HG02571 (cell line): ENCODE data around the gene IKBKG.
"Not testable (repeated sequence)": the region's sequence is repeated elsewhere in the genome, so short reads cannot be mapped to it uniquely, and the experiment has no call there.

Source experiments
- ATAC-seq: cut with Tn5 transposase; IDR thresholded peaks from one replicate; pipeline ENCODE4 v1.9.1; 2021; ENCODE audit warnings: mild to moderate bottlenecking, moderate library complexity; ENCODE audit not compliant: unreplicated experiment

The IKBKG gene, protein sequence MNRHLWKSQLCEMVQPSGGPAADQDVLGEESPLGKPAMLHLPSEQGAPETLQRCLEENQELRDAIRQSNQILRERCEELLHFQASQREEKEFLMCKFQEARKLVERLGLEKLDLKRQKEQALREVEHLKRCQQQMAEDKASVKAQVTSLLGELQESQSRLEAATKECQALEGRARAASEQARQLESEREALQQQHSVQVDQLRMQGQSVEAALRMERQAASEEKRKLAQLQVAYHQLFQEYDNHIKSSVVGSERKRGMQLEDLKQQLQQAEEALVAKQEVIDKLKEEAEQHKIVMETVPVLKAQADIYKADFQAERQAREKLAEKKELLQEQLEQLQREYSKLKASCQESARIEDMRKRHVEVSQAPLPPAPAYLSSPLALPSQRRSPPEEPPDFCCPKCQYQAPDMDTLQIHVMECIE

DNA sequence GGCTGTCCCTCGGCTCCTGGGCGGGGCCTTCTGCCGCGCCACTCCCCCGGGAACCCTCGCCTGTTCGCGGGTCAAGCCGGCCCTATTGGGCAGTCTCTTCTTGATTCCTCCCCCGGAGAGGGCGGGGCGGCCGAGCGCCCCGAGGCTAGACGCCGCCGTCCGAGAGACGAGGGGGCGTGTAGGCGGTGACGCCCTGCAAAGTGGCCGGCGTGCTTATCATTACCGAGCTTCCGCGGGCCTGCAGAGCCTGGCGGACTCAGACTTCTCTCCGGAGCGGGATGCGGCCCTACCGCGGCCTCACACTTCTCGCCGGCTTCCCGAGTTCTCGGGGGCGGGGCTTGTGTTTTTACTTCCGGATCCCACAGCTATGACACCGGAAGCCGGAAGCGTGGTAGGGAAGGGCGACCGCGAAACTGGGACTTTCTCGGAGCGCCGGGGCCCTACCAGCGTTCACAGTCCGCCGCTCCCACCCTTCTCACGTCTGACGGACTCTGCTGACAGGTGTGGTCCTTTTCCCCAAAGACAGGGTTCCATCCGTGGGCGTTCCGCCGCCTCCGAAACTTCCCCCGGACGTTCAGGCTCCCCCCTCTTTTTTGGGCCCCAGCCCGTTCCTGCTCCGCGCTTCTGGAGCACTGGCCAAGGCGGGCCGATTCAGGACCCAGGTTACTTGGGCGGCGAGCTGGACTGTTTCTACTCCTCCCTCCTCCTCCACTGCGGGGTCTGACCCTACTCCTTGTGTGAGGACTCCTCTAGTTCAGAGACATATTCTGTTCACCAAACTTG, at the start of gene IKBKG:
Gene IKBKG, plus strand, starts transcription at position 376 of the 783 bp plus-strand sequence. CDS start 4,383 bp downstream, outside the sequence.
- ATAC-seq: peak; percentile 77

DNA sequence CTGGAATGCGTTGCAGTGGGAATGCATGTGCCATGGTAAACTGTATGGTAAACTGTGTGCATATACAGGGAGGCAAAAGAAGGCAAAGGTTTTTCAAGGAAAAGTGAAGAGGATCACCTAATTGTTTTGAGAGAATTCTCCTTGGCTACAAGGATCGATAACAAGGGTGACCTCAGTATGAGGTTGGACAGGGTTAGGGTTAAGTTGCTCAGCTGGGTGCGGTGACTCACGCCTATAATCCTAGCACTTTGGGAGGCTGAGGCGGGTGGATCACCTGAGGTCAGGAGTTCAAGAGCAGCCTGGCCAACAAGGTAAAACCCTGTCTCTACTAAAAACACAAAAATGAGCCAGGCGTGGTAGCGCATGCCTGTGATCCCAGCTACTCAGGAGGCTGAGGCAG, 46.0 kb upstream of the IKBKG start:
- ATAC-seq: not testable (repeated sequence)

DNA sequence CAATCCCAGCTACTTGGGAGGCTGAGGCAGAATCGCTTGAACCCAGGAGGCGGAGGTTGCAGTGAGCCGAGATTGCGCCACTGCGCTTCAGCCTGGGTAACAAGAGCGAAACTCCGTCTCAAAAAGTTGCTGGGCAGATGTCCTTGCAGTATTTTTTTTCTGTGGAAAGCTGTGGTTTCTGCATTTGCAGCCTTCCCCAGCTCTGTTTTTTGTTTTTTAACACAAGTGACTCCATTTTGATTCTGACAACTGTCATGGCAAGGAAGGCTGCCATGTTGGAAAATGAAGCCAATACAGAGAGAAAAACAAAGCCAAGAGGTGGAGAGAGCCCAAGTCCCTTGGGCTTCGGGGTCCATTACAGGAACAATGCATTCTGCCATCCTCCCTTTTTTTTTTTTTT, 45.3 kb upstream of the IKBKG start:
- no peak for ATAC-seq

DNA sequence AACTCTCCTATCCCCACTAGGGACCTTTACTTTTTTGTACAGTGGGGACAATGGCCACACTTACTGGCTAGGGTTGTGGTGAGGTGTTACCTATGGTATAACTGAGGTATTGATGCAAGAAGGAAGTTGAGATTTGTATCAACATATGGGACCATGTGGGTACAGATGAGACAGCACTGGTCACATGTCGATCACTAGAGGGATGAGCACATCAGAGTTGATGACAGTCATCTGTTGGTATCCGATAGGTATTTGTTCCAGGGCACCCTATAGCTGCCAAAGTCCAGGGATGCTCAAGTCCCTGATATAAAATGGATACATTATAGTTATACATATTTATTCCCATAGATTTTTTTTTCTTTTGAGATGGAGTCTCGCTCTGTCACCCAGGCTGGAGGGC, 44.4 kb upstream of the IKBKG start:
- no peak for ATAC-seq

DNA sequence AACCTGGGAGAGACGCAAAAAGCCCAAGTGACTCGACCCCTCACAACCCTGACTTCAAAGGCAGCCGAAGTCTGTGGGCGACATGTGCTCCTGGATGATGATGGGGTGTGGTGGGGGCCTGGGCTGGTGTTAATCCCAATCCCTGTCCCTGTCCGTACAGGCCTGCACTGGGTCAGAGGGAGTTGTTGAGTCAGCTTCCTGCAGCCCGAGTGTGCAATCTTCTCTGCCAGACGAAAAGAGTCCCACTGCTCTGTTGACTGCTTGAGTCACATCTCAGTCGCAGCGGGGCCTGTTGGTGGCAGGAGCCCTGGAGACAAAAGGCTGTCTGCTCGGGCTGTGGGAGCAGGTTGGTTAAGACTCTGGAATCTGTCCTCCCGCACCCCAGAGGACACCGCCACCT, 41.7 kb upstream of the IKBKG start:
- ATAC-seq: no peak

DNA sequence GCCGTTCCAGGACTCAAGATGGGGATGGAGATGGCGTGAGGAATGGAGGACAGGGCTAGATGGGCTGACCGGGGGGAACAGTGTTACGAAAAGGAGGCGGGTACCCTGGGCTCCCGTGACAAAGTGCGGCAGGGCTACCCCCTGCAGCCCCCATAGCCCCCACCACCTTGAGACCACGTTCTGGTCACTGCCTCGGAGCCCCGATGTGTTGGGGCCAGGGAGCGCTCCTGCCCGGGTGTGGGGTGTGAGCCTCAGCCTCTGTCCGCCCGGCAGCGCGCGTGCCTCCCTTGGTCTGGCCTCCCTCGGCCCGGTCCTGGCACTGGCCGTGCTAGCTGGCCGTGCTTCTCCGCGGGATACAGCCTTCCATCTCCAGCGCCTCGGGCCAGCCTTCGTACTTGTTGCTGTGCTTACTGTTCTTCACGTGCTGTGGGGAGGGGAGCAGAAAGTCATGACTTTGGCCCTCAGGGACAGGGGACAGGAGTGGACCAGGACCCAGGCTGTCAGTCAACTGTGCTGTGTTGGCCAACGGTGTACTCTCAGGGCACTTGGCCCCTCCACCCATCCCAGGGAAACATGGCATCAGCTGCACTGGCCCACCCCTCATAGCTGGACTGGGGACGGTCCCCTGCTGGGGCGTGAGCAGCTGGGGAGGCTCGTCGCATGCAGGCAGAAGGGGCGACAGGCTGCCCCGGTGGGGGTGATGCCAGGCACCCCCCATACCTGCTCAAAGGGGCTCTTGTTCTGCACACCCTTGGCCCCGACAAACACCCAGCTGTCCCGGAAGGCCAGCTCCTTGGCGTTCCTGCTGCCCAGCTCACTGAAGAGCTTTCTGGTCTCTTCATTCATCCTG, 40.7 kb upstream of the IKBKG start:
- ATAC-seq: no peak

DNA sequence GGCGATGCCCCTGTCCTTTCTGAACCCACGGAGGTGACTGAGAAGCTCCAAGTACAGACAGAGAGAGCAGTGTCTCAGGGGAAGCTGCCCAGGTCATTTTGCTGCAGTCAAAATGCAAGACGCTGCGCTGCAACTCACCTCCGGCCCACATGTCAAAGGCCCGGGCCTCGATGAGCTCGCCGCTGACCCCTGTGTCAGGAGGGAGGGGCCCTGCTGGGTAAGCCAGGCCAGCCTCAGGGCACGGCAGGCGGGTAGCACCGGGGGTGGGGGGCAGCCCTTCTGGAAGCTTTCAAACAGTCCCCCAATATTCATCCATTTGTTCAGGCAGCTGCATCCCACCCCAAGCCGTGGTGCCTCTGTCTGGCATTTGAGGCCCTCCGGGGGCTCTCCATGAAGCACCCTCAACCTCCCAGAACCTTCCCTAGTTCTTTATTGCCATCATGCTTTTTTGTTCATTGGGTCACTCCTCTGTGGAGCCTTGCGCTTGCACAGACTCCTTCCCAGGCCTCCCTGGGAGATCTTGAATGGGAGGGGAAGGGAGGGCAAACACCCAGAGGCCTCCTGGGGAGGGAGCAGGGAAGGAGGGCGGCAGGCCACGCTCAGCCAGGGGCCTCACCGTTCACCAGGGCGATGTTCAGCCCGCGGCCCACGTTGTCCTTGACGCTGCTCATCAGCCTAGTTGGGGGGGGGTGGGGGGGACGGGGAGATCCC, 39.6 kb upstream of the IKBKG start:
- no peak for ATAC-seq

DNA sequence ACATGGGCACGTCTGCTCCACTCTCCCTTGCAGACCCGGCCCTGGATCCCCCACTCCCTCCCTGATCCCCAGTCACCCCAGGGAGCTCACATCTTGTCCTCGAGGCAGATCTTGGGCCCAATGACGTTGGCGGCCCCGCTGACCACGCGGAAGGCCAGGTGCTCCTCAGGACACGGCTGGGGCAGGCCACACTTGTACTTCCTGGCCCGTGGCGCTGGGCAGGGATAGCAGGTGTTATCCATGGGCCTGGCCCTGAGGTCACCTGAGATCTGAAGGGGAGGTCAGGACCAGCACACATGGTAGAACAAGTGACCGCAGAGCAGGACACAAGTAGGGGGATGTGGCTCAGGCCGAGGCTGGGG, 39.1 kb upstream of the IKBKG start:
- ATAC-seq: no peak

DNA sequence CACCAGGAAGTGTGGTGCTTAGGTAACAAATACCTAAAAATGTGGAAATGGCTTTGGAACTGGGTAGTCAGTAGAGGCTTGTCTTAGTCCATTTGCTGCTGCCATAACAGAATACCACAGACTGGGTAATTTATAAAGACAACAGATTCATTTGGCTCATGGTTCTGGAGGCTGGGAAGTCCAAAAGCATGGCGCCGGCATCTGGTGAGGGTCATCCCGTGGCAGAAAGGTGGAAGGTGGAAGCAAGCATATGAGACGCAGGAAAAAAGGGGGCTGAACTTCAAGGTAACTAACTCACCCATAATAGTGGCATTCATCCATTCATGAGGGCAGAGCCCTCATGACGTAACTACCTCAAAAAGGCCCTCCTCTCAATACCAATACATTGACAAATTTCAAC, 38.0 kb upstream of the IKBKG start:
- no peak for ATAC-seq

DNA sequence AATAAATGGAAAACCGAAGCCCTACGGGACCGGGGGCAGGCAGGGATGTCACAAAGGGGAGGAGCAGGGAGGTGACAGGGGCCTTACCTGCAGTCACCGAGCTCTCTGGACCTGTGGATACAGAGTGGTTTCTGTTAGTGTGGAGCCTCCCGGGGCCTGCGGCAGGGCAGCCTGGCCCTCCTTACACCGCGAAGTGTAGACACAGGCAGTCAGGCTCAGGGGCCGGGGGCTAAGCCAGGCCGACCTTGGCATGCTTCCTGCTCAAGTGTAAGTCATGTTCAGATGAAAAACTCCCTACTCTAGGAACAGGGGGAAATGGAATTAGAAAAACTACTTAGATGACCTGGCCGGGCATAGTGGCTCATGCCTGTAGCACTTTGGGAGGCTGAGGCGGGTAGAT, 35.7 kb upstream of the IKBKG start:
- no peak for ATAC-seq

DNA sequence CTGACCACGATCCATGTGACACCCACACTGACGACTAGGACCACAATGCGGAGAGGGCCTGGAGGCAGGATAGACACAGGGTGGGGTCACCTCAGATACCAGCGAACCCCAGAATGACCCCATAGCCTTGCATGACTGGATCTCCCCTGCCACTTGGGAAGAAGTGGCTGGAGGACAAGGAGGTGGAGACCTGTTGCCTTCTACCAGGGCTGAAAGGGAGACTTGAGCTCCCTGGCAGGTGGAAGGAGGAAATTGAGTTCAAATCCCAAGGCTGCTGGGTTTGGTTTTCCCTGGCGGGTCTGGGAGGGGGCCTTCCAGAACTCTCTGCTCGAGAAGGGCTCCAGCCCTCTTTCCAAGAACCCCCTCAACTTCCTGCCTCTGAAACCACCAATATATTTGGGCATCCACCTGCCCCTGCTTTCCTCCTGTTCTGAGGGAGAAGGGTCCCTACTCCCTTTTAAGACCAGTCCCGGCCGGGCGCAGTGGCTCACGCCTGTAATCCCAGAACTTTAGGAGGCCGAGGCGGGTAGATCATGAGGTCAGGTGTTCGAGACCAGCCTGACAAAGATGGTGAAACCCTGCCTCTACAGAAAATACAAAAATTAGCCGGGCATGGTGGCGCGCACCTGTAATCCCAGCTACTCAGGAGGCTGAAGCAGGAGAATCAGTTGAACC, 34.4 kb upstream of the IKBKG start:
- ATAC-seq: no peak

DNA sequence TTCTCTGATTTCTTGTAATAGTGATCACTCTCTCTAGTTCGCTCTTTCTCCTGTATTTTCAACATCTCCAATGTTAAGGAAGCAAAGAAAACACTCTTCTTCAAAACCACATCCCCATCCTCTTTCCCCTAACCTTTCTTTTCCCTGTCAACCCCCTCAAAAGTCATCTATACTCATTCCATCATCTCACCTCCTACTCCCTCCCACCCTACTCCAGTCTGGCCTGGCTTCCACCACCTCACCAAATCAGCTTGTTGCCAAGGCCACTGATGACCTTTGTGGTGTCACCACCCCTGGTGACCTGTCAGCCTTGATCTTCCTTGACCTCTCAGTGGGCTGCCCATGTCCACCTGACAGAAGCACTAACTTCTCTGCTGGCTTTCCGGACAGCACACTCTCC, 33.7 kb upstream of the IKBKG start:
- no peak for ATAC-seq

DNA sequence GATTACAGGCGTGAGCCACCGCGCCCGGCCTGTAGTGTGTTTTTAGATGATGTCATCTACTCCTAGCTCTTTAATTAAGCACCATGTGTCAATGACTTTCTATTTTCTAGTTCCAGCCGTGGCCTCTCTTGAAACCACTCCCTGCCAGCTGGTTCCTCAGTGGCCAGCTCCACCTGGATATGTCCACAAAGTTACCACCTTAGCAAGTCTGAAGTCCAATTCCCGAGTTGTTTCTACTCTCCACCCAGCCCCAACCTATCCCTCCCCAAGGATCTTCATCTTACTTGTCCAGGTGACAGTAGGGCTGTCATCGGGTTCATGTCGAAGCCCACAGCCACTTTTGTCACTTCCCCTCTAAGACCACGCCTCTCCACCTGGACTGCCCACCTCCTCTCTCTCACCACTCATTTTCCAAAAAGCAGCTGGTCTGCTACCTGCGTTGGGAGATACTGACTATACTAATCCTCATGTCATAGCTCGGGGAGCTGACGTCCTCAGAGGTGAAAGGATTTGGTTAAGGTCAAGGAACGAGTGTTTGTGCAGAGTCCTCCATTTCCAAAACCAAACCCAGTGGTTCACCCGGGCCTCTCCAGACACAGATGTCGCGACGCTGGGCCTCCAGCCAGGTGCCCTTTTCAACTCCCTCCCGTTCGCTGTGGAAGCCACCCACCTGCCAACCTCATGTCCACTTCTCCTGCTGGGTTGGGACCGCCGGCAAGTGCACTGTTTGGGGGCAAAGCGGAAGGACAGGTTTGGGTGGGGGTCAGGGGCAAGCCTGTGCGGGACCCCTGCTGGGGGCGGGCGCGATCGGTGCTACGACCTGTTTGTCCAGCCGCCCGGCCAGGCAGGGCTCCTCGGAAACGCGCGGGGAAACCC, 32.1 kb upstream of the IKBKG start:
- no peak for ATAC-seq

DNA sequence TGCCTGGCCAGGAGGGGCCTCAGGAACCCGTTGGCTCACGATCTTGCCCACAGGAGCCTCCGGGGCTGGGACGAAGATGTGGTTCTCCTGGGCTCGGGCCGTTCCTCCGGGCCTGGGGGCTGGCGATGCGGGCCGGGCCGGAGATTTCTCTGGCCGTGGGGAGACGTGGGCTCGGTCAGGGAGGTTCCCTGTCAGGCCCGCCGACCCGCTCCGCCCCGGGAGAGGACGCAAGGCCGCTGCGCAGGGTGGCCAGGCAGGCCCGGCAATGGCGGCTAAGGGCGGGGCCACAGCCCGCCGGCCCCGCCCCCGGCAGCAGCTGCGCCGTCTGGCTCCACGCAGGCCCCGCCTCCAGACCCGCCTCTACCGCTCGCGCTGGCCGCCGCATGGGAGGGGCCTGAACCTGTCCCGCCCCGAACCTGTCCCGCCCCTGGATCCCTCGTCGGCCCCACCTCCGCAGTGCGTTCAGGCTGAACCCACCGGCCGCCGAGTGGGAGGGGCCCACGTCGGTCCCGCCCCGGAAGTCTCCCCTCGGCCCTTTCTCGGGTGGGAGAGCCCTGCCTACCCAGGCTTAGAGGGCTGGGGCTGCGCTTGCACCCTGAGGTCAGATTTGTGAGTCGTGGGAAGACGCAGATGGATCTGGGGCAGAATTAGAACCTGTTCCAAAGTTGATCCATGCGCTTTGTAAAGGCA, 31.3 kb upstream of the IKBKG start, which contains the start of gene FAM3A:
Gene FAM3A, minus strand, starts transcription at position 267 of the 690 bp plus-strand sequence. CDS start 460 bp downstream, outside the sequence.
- ATAC-seq: peak; percentile 83

DNA sequence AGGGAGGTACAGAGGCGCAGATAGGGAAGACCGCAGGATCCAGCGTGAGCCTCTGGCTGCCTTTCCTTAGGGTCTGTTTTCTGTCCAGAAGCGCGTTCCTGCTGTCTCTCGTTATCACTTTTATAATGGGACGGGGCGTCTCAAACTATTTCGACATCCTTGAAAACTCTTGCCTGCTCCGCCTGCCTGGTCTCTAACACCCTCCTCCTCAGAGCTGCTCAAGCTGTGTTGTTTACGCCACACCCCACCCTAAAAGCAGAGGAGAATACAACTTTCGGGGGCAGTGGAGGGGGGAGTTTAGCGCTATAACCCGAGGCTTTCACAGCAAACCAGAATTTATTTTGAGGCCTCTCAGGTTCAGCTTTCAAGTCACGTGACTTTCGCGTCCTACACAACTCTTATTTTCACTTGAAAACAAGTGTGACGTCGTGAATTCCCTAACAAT, 30.7 kb upstream of the IKBKG start:
- no peak for ATAC-seq

DNA sequence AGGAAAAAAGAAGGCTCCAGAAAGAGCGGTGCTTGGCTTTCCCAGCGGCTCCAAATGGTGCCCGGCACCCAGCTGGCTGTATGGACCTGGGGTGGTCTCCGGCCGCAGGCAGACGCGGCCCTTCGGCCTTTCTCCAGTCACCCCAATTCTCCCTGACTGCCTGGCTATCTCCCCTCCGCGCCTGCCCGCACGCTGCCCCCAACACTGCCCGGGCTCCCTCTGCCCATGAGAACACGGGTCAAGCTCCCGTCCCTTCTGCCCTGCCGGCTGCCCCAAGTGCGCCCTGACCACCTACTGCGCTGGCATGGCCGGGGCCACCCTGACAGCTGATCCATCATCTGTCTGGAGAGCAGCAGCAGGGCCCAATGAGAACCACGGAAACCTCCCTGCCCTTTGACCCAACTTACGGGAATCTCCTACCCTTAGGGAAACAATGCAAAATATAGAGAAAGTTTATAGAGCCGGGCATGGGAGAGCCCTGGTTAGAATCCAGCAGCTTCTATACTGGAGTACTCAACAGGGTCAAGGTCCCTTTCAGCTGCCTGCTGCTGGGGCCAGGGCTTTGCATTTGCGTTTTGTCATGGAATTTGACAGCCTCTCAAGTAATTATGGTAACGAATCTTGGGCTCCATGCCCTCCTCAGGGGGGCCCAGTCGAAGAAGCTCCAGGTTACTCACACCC, 30.2 kb upstream of the IKBKG start:
- no peak for ATAC-seq

DNA sequence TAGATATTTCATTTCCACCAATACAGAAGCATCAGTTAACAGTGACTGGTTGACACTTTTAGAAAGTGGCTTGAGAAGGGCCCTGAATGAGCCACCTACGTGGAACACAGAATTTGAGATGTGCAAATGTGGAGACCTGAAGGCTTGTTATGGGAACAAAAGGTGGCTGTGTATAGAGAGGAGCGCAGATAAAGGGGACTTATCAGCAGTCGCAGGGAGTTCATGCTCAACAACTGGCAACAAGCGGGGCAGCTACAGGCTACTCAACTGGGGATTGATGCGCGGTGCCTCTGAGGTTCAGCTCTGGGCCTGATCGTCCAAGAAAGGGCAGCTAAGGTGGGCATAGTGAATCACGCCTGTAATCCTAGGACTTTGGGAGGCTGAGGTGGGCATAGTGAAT, 28.0 kb upstream of the IKBKG start:
- ATAC-seq: no peak
